Ovary (tissue), 3 donors: ENCODE measurements around the gene SETD7.

Source experiments
- CTCF ChIP-seq, 3 donors: fragments of 450-650 bp in 2 of 3; fragments of 200-600 bp in 1 of 3; IDR thresholded peaks; one replicate each; pipeline versions ENCODE4 v1.5.1 to v1.8.0; 2016 to 2022; ENCODE audit warnings: antibody characterized with exemption in 3 of 3, mild to moderate bottlenecking in 1 of 3
- POLR2A ChIP-seq: fragments of 450-650 bp; IDR thresholded peaks from one replicate; pipeline ENCODE4 v1.6.1; 2017; ENCODE audit warnings: antibody characterized with exemption, mild to moderate bottlenecking, moderate library complexity
- donor health status: DM: no; HTN: no; CAD: no.

GRCh38 chr4:139455126-139455538, 100.9 kb downstream of the SETD7 start:
- no peak for TF ChIP-seq CTCF (IDR thresholded peaks at IDR 0.05)
- TF ChIP-seq POLR2A, result no peak
